GM15510 (cell line): Measurements from ENCODE around the gene GPR152.

Source experiments
- POLR2A ChIP-seq: IDR thresholded peaks from 3 replicates; pipeline ENCODE4 v1.6.1; 2011; ENCODE audit warnings: borderline replicate concordance; ENCODE audit not compliant: insufficient read length; ENCODE audit errors: extremely low read depth

Gene GPR152

DNA sequence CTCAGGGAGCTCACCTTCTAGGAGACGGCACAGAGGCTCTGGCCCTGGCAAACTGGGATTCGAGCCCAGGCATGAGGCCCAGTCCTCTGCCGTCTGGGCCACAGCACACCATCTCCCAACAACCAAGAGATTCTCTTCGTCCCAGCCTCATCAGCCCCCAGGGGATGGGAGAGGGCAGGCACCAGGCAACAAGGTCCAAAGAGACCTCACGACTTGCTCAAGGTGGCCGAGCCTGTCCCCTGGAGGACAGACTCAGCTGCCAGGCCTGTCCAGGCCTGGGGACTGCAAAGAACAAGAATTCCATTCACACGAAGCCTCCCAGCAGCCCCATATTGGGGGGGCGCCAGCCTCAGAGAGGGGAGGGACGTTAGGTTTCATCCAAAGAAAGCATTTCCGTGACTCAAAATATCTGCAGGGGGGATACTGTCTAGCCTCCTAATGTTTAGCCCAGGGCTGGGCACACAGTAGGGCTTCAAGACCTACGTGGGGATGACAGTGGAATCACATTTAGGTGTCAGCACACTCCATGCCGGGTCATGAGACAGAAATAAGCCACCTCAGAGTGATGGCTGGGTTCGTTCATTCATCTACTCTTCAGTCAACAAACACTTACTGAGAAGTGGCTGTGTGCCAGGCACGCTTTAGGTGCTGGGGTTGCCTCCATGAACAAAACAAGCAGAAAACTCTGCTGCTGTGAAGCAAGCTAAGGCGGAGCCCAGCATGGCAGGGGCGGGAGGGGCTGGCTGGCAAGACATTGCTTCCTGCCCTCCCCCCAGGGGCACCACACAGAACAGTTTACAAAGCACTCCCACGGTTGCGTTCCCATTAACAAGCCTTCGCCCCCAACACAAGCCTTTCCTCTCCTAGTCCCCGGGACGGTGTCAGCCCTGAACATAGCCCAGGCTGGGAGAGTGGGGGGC is 35.9 kb downstream of the GPR152 start:
- no peak for TF ChIP-seq POLR2A

DNA sequence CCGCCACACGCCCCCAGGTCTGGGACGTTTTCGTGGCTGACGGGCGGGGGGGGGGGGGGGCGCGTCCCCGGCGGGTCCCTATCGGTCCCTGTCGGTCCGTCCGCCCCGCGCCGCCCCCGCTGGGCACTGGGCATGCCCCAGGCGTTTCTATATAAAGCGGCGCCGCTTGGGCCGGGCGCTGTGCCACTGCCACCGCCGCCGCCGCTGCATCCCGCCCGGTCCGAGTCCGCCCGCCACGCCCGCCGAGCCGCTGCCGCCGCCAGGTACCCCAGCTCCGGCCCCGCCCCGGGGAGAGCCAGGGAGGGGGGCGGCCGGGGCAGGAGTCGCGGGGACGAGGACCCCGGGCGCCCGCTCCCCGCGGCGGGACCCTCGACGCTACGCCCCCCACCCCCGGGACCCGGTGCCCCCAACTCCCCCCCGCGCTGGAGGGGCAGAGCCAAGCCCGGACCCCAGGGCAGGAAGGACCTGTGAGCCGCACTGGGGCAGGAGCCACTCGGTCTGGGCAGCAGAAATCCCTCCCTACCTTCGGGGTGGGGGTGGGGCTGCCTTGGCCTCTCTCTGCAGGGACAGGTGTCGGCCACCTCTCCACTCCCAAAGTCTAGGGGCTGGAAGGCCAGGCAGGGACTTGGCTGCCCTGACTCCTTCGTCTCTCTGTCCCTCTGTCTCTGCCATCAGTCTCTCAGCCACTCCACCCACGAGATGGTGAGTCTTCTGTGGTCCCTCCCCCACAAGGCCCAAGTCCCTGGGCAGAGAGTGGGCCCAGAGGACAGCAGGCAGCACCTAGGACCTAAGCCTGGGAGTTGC is 36.8 kb downstream of the GPR152 start, which contains the start of gene CARNS1:
Gene CARNS1, plus strand, starts transcription at position 178 of the 804 bp plus-strand sequence. Its CDS starts 522 bp downstream, at position 700.
- TF ChIP-seq POLR2A, result no peak

- TF ChIP-seq POLR2A, result no peak
Measured at GRCh38 chr11:67413266-67413849, 39.2 kb downstream of the GPR152 start.

DNA sequence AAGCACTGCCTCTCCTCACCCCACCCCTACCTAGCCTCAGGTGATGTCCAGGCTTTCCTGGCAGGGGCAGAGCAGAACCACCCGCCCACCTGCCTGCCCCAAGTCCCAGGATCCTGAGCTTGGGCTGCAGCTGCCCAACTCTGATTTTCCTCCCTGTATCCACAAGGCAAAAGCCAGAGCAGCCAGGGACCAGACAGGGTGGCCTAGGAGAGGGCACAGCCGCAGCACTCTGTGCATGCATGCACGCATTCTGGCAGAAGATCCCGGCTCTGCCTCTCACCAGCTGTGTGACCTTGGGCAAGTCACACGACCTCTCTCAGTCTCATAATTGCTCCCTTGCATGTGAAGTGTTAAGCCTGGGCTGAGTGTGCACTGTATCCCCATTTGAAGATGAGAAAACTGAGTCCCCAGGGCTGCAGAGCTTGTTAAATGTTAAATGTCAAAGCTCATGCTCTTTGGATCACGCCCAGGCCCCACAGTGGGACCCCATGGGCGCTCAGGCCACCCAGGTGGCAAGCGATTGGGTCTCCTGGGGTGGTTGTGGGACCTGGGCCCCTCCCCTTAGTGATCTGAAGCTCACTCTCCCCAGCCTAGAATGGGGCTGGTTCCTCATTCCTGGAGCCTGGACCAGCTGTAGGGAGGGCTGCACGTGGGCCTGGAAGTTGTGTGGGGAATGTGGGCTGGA is 39.9 kb downstream of the GPR152 start:
- TF ChIP-seq POLR2A, result no peak

GRCh38 chr11:67411785-67412152 is 40.8 kb downstream of the GPR152 start:
- no peak for TF ChIP-seq POLR2A

GRCh38 chr11:67410984-67411784 is 41.3 kb downstream of the GPR152 start:
- no peak for TF ChIP-seq POLR2A

DNA sequence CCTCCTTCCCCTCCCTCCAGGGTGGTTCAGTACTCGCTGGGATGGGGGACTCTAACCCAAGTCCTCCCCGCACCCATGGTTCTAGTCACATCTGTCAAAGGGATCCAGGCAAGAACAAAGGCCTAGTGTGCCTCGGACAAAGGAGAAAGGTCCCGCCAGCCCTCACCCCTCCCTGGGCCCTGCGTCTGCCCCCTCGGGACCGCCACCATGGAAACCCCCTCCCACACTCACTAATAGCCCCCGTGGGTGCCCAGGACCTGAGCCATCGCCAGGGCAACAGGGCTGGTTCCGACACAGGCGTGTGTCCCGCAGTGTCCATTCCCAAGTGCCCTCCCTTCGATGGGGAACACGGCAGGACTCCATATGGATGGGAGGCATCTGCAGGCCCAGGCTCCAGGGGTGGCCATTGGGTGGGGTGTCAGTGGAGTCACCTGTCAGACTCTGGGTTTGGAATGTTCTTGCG is 42.1 kb downstream of the GPR152 start:
- no peak for TF ChIP-seq POLR2A

DNA sequence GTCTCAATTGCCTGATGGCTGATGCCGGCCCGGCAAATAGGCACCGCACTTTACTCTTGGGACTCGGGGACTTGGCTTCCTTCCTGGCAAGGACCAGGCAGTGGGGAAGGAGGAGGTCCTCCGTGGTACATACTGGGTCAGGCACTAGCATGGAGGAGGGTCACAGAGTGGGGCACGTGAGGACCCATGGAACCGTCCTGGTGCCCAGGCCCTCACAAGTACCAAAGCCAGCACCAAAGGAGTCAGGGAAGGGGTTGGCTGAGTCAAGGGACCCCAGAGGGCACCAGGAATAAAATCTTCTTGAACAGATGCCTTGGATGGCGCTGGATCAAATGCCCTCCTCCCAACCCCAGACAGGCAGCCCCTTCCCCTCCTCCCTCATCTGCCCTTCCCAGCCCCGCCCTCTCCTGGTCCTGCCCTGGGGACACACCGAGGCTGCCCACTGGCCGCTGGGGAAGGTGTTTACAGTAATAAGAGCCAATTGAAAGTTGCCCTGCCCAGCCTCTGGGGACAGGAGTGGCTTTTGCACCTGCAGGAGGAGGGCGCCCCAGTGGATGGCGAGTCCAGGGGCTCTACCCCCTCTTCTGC is 42.7 kb downstream of the GPR152 start:
- TF ChIP-seq POLR2A, result no peak

- peak; percentile 77 for TF ChIP-seq POLR2A
Measured at GRCh38 chr11:67409261-67409666, 43.3 kb downstream of the GPR152 start.

DNA sequence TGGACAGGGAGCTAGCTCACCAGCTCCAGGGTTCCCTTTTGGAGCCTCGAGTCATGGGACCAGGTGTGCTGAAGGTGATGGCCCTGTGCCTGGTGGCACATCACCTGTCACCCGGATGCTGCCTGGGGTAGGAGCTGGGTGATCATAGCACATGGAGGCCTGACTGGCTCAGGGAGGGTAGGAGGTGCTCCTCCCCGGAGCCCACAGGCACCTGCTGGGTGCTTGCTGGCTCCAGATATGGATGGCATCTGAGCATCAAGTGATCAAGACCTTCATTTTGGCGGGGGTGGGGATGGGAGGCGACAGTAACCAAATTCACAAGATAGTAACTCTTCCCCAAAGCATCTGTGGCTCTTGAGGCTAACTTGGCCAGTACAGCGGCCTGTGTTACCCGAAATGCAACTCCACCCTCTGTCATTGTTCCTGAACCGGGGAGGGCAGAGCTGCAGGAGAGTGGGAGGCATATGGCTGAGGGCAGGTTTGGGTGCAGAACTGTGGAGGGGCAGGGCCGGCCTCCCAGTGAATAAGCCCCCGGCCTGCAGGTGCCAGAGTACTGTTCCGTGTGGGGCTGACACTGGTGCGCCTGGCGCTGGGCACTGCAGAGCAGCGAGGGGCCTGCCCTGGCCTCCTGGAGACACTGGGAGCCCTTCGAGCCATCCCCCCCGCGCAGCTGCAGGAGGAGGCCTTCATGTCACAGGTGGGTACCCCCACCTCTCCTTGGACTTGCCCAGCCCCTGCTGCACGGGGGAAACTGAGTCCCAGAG is 43.9 kb downstream of the GPR152 start:
- no peak for TF ChIP-seq POLR2A

- no peak for TF ChIP-seq POLR2A
Measured at GRCh38 chr11:67407688-67408163, 44.8 kb downstream of the GPR152 start.

- TF ChIP-seq POLR2A, result no peak
Measured at GRCh38 chr11:67406969-67407687, 45.4 kb downstream of the GPR152 start.
